ENCODE measurements around the gene KIF5C.

- TF ChIP-seq, protein P1, sequence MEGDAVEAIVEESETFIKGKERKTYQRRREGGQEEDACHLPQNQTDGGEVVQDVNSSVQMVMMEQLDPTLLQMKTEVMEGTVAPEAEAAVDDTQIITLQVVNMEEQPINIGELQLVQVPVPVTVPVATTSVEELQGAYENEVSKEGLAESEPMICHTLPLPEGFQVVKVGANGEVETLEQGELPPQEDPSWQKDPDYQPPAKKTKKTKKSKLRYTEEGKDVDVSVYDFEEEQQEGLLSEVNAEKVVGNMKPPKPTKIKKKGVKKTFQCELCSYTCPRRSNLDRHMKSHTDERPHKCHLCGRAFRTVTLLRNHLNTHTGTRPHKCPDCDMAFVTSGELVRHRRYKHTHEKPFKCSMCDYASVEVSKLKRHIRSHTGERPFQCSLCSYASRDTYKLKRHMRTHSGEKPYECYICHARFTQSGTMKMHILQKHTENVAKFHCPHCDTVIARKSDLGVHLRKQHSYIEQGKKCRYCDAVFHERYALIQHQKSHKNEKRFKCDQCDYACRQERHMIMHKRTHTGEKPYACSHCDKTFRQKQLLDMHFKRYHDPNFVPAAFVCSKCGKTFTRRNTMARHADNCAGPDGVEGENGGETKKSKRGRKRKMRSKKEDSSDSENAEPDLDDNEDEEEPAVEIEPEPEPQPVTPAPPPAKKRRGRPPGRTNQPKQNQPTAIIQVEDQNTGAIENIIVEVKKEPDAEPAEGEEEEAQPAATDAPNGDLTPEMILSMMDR (IDR thresholded peaks at IDR 0.05), result no peak
- TF ChIP-seq EZH2 (IDR thresholded peaks at IDR 0.05), result no peak
- TF ChIP-seq EZH2phosphoT487 (IDR thresholded peaks at IDR 0.05), result no peak
Observed at GRCh38 chr2:149058936-149059335, 183.9 kb downstream of the KIF5C start.
